Inflammatory macrophage treated with lipopolysaccharide for 4 hours (primary cell): ENCODE data around the gene LKAAEAR1.

Experiments
- DNase-seq: peaks from one replicate; pipeline ENCODE4 v3.0.0-alpha.2; 2020

Gene LKAAEAR1

DNA sequence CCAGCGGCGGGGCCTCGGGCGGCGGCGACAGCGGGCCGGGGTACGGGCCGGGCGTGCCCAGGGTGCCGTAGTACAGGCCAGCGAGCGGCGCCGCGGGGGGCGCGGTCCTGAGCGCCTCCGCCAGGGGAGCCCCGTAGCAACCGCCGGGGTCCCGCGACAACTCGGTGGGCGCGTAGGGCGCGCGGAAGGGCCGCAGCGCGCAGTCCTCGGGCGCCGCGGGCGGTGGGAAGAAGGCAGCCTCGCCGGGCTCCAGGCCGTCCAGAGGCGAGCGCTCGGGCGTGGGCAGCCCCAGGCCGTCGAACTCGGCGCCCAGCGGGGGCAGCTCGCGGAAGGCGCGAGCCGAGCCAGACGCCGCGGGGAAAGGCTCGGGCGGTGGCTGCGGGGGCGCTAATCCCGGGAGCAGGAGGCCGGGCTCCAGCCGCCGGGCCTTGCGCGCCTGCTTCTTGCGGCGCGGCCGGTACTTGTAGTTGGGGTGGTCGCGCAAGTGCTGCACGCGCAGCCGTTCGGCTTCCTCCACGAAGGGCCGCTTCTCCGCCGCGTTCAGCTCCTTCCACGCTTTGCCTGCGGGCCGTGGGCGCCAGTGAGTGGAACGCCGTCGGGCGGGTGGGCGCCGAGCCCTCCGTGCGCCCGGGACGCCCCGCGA, 35.7 kb downstream of the LKAAEAR1 start:
- no peak for DNase-seq

DNA sequence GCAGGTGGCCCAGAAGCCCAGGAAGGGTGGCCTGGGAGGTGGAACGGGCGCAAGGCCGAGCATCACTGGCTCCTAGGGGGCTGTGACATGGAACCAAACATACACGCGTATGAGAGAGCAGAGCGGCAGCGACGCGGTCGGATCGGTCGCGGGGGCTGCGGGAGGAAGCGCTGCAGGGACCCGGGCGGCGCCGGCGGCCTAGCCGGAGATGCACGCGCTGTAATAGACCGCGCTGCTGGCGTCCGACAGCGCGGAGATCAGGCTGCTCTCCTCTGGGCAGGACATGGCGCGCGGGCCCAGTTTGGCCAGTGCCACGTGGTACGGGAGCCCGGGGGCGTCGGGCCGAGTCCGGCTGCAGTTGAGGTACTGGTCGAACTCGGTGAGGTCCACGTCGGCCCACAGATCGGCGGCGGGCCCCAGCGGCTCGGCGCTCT, 36.2 kb downstream of the LKAAEAR1 start:
- DNase-seq, result no peak

DNA sequence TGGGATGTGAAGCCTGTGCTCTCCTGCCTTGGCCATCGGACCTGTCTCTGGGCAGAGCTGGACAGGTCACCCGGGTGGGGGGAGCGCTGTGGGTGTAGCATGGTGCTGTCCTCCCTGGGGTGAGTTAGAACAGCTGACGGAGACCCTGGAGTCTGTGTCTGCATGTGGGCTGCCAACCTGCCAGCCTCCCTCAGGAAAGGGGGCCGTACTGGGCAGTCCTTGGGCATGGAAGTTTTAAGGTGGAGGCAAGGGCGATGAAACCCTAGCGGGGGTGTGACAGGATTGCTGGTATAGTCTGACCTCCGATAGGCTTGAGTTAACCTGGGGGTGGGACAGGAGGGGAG, 37.2 kb downstream of the LKAAEAR1 start:
- no peak for DNase-seq

DNA sequence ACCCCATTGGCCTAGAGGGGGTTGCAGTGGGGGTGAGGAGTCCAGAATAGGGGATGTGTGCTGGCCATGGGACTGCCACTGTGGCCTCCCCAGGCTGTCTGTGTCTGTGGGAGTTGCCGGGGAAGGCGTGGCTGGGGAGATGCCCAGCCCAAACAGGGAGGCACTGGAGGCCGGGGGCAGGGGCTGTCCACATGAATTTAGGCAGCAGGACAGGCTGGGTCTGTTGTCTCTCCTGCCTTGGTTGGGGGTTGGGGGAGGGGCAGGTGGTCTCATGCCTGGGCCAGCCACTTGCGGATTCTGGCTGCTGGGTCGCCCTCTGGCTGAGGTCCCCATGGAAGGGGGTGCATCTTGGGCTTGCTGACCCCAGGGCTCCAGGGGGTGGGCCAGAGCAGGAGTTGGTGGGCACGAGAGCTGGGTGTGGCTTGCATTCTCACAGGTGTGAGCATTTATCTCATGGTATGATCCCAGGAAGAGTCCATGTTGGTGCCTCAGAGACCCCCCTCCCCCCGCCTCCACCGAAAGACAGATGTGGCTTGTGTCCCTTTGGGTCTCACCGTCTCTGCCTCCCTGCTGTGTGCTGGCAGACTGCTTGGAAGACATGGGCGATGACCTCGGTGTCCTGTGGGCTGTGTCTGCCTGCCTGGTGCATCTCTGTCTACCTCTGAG, 38.7 kb downstream of the LKAAEAR1 start:
- no peak for DNase-seq

DNA sequence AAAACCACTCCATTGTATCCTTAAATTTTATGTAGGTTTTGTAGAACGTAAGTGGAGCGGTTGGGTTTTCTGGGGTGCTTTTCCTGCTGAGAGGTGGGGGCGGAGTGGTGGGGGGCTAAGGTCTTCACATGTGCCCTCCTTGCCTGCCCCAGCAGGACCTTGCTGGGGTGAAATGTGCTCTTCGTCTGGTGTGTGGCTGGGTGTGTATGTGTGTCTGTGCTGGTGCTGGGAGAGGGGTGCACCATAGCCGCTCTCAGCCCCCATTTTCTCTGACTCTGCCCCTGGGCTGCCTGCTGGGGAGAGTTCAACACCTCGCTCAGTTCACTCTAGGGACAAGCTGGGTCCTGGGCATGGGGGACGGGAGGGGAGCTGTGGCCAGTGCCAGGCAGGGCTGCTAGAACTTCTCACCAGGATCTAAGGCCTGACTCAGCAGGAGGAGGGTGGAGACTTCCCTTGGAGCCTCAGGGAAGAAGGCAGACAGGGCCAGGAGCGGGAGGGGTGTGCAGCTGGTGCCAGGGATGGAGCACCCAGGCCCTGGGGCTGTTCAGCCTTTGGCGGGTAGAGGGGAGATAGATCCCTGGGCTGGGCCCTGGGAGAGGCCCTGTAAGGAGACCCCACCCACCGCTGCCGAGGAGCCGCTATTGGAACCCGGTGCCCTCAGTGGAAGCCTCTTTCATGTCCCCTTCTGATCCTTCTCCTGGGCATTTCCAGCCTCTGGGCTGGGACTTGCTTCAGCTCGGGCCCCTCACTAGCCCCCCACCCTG, 39.5 kb downstream of the LKAAEAR1 start:
- DNase-seq, result no peak

DNA sequence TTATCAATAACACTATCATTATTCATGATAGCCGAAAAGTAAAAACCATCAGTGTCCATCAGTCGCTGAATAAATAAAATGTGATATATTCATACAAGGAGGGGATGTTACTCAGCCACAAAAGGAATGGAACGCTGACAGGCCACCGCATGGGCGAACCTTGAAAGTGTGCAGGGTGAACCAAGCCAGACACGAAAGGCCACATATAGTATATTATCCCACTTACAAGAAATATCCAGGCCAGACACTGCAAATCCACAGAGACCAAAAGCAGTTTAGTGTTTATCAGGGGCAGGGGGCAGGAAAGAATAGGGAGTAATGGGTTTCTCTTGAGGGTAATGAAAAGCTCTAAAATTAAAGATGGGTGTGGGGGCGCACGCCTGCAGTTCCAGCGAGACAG, 40.4 kb downstream of the LKAAEAR1 start:
- DNase-seq, result no peak

DNA sequence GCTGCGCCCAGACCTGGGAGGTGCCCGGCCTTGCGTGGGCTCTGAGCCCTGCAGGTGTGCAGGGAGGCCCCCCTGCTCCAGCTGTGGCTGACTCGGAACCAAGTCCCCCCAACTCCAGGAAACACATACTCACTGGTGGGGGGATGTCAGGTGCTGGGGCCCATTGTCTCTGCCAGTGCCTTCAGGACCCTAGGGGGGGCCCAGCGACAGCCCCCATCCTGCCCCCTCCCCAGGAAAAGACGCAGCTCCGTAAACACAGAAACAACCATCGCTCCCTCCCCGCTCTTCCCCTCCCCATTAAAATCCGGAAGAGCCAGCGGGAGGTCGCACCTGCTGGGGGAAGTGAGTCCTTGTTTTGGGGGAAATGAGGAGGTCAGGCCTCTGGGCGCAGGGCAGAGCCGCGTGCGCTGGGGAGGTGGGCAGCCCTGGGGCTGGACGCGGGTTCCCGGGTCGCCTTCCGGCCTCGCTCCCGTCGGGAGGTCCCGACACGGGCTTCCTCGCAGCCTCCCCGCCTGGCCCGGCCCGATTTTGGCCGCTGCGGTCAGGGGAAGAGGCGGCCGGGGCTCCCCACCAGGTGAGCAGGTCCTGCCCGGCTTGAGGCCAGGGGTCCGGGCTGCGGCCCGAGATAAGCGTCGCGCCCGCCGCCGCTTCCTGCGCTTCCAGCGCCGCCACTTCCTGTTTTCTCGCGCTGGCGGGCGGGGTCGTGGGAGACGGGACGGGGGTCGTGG, 42.0 kb downstream of the LKAAEAR1 start:
- peak; percentile 13 for DNase-seq

DNA sequence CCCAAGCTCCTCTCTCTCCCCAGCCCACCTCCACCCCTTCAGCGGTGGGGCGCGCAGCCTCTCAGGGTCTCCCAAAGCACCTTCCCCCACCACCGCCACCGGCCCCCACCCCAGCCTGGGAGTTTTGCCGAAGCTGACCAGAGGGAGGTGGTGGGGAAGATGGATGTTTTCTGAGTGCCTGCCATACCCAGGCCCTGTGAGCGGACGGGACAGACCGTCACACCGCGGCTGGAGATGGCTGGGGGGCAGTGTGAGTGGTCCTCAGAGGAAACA, 42.5 kb downstream of the LKAAEAR1 start:
- DNase-seq, result no peak

DNA sequence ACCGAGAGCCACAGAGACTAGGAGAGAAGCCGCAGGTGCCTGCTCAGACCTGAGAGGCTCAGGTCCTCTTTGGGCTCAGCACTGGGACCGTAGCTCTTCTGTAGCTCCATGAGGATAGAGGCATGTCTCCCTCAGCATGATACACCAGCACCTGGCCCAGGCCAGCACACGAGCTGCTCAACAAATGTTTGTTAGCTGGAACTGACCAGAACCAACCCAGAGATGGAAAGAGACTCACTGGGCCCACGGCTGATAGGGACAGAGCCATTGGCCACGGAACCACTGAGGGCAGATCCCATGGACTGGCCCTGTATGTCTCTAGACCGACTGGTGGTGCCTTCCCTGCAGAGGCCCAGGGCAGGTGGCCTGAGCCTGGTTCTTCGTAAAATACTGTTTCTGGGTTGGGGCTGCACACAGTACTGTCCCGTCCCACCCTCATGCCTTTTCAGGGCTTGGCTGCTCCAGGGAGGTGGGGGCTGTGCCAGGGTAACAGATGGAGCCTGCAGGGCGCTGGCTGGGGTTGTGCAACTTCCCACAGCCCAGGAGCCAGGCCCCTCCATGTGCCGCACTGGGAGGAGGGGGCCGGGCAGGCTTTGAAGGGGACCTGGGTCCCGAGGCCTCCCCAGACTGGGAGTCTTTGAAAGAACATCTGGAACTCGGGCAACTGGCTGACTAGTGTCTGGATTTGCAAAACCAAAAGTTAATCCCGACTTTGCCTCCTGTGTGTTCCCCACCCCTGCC, 43.0 kb downstream of the LKAAEAR1 start:
- DNase-seq, result no peak

DNA sequence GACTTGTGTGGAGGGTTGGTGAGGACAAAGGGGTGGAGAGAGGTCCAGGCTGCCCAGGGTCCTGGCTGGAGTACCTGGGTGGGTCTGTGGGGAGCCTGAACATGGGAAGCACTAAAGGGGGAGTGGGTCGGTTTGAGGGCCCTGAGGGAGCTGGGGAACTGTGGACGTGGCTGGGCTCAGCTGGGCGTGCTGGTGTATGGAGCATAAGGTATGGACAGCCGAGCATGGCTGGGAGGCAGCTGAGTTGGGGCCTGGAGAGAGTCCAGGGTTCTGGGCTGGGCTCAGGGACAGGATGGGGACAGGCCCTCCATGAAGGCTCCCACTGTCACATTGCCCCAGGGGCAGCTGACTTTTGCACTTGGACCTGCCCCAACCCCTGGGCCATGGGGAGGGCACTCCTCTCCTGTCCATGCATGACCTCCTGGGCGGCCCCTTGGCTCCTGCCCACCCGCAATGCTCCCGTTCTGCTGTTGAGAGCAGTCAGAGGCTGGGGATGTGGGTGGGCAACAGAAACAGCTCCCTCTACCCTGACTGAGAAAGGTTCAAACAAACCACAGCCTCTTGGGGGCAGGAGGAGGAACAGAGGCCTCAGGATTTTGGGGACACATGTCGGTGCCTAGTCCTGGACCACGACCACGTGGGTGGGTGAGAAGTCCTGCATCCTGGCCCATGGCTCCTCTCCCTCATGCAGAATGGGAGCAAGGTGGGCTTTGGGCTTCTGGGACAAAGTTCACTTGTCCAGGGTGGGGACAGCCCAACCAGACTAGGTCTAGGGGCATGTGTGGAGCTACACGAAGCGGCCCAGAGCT, 43.8 kb downstream of the LKAAEAR1 start:
- DNase-seq, result no peak

DNA sequence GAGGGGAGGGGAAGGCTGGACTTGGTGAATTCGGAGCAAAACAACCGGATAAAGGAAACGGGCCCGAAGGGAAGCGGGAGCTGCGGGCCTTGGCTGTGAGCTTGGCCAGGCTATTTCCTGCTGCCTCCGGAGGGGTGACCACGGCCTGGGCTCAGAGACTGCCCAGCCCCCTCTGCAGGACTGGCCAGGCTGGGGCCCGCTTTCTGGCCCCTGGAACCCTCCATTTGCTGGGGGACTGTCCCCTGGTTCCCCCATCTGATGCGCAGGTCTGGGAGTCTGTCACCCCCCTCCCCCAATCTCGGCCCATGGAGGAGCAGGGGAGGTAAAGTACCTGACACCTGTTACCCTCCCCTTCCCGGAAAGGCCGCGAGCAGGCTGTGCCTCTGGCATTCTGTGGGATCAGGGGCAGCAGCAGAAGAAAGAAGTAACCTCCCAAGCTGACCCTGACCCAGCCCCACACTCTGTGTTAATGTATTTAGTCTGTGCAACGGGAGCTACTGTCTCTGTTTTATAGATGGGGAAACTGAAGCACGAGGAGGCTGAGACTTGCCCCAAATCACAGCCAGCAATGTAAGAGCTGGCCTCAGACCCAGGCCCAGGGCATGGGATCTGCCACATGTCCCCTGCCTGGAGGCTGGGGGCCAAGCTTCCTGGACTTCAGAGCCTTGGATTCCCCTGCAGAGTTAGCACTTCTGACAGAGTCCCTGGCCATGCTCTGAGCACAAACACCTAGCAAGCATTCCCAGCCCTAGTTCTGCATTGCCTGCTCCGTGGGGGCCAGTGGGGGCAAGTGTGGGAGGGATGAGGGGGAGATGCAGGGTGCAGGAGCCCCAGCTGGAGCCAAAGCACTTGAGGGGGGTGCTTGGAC, 44.7 kb downstream of the LKAAEAR1 start:
- DNase-seq, result no peak

DNA sequence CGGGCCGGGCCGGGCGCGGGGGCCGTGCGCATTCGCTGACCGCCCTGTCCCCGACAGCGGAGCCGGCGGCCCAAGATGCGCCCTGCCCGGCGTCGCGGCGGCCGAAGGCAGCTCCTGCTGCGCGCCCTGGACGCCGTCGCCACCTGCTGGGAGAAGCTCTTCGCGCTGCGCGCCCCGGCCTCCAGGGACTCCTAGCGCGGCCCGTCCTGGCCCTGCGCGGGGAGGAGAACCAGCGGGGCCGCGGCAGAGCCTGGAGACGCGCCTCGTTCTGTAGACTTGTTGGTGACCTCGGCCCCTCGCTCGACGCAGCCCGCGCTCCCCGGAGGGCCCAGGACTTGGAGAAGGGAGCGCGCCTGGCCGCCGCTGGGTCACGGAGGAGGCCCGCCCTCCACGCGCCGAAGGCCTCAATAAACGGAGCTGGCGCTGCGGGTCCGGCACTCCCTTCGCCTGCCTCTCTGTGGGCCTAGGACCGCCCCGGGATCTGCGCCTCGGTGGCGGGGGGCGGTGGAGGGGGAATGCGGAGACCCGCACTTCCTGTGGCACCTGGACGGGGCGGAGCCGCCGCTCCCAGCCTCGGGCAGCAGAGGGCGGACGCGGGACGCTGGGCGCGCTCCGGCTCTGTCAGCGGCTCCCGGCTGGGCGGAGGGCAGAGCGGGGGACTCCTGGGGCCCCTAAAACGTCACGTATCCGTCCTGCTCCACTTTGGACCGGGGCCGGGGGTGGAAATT, 45.5 kb downstream of the LKAAEAR1 start:
- peak; percentile 65 for DNase-seq

DNA sequence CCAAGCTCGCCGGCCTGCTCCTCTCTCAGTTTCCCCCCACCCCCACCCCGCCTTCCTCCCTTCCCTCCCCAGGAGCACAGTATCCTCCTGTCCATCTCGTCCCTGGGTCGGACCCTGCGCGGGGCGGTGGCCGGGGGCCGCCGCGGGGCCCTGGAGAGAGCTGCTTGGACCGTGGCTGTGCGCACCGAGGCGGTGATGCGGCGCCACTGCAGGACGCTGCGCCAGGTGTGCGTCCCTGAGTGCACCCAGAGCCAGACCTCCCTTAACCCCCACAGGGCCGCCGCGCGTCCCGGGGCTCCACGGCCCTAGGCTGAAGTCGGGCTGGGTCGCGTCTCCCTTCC, 46.0 kb downstream of the LKAAEAR1 start:
- DNase-seq, result no peak

DNA sequence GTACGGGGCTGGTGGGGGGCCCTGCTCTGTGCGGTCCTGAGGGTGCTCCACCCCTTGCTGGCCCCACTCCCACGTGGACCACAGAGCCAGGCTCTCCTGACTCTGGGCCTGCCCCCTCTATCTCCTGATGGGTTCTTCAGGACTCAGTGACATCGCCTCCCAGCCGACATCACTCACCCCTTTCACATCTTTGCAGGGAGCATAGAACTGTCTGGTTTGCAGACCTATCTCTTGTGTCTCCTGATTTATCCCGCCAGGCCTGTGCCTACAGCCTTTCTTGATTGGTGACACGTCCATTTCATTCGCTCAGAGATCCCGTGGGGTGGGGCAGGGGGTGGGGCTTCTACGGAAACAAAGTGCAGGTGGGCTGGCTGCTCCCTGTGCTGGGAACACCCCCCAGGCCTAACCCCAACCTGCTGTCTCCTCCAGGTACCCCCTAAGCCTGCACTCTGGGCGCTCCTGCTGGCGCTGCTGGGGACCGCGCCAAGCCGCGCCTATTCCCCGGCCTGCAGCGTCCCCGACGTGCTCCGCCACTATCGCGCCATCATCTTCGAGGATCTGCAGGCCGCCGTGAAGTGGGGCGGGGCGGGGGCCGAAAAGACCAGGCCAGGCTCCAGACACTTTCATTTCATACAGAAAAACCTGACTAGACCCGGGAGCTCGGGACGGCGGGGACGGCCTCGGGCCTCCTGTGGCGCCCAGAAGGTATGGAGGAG, 46.5 kb downstream of the LKAAEAR1 start:
- DNase-seq, result no peak

DNA sequence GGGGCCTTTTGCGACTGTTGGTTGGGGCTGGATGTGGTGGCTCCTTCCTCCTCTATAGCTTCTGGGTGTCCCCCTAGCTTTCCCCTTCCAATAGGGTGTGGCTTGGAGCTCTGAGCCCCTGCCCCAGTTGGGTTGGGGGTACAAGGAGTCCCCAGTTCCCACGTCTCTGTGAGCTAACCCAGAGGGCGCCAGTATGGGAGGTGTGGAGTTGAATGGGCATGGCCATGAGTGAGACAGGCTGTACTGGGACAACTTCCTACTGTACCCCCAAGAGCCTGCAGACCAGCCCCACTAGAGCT, 47.0 kb downstream of the LKAAEAR1 start:
- DNase-seq, result no peak

DNA sequence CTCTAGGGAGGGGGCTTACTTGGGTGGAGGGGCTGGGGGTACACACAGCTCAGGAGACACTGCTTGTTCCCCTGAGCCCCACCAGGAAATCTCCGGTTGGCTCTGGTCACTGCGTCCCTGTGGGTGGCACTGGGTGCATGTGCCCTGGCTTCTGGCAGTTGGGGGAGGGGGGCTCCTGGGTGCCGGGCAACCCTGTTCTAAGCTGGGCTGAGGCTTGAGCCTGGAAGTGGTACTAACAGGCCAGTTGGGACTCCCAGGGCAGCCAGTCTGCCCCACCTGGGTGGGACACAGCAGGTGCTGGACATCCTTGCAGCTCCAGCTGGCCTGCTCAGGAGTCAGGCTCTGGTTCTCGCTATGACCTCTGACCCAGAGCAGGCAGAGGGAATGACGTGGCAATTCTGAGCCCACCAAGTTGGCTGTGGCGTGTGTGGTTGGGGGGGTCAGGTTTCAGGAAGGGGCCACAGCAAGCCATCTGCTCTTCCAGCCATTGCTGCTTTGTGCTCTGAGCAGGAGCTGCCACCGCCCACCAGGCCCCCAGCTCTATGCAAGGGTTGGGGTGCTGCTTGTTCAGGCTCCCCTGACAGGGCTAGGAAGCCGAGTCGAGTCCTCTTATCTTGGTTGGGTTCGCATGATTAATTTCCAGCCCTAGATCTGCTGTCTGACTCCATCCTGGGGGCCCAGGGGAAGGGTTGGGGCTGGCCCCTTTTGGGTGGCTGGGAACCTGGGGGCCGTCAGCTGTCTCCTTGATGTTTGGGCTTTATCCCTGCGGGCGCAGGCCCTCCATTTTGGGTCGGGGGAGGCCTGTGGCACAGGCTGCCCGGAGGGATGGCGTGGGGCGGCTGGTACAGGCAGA, 47.6 kb downstream of the LKAAEAR1 start:
- DNase-seq, result no peak

DNA sequence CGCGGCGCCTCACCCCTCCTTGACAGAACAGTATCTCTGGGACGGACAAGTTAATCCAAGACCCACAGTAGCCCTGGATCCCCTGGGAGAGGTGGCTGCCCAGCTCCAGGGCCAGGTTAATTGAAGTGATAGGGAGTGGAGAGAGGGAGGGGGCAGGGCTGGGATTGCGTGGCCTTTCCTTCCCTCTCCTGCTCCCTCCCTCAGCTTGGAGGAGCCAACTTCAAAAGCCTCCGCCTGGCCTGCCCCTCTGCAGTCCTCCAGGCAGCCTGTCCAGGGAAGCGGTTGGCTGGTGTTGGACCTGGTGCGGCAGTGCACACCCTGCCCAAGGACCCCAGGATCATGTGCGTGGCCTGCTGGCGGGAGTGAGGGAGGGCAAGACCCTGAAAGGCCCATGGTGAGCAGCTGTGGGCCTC, 48.3 kb downstream of the LKAAEAR1 start, which contains the start of gene C20orf204:
Gene C20orf204, plus strand, starts transcription at position 250 of the 413 bp plus-strand sequence. Its CDS starts 142 bp downstream, at position 392.
- no peak for DNase-seq

DNA sequence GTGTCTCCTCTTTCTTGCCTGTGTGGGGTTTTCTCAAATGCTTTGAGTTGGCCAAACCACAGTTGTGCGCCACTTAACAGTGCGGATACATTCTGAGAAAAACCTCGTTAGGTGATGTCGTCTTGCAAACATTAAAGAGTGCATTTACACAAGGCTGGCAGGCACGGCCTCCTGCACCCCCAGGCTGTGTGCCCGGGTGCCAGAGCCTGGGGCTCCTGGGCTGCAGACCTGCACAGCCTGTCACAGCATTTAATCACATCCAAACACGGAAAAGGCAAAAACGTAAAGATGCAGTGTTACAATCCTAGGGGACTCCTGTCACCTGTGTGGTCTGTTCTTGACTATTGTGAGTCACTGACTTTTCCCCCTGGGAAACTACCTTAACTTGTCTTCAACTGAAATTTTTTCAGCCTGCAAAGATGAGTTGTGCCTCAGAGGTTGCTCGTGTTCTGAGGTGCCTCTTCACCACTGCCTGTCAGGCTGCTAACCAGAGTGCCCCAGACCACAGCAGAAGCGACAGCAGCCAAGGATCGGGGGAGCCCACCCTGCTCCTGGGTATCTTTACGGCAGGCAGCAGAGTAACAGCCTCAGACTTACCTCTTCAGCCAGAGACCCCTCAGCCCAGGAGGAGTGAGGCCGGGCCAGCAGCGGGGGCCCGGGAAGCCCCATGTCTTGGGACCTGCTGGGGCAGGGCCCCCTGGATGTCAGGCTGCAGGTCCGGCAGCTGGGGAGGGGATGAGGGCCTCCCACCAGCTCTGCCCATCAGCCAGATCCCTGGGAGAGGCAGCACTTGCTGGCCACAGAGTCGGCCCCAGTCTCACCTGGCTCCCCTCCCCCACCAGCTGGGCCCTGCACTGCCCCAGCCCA, 48.9 kb downstream of the LKAAEAR1 start:
- DNase-seq, result no peak
